GM12878 (cell line): ENCODE data around the gene CACNA2D1. TPM values are rescaled to one million over a fixed set of nuclear protein-coding genes. Genes with fewer than 3 reads are reported as not detected.

Source experiments
- ATF7 ChIP-seq: fragments of 450-650 bp; IDR thresholded peaks from 2 replicates; pipeline ENCODE4 v1.6.1; 2016; ENCODE audit warnings: low read depth, mild to moderate bottlenecking
- BHLHE40 ChIP-seq, 2 experiments: fragments of 450-650 bp in 1 of 2; IDR thresholded peaks; 2 replicates each; pipeline ENCODE4 v1.6.1; 2011 to 2017; ENCODE audit warnings: low read depth in 2 of 2, borderline replicate concordance in 1 of 2, improper control_type of control experiment in 1 of 2, low read length in 1 of 2, mild to moderate bottlenecking in 1 of 2
- CHD4 ChIP-seq: fragments of 200-600 bp; sonication (generic); IDR thresholded peaks from 2 replicates; pipeline ENCODE4 v1.6.1; 2016; ENCODE audit warnings: mild to moderate bottlenecking
- CREB1 ChIP-seq: IDR thresholded peaks from 2 replicates; pipeline ENCODE4 v1.6.1; 2012; ENCODE audit warnings: low read depth, mild to moderate bottlenecking, inconsistent platforms
- EP300 ChIP-seq, 2 experiments: fragments of 150-350 bp in 1 of 2; IDR thresholded peaks; 2 replicates each; pipeline ENCODE4 v1.6.1; 2011 to 2012; ENCODE audit warnings: low read depth in 2 of 2, low read length in 2 of 2, borderline replicate concordance in 1 of 2, improper control_type of control experiment in 1 of 2, inconsistent platforms in 1 of 2; ENCODE audit not compliant: control insufficient read depth in 1 of 2
- HDAC6 ChIP-seq: fragments of 200-600 bp; sonication (generic); IDR thresholded peaks from one replicate; pipeline ENCODE4 v1.8.0; 2017; ENCODE audit warnings: antibody characterized with exemption; ENCODE audit not compliant: unreplicated experiment
- IKZF2 ChIP-seq, 2 experiments: fragments of 450-650 bp; IDR thresholded peaks; 2 replicates each; pipeline ENCODE4 v1.6.1; 2017; ENCODE audit warnings: mild to moderate bottlenecking in 2 of 2, moderate library complexity in 2 of 2
- KLF5 ChIP-seq: fragments of 450-650 bp; IDR thresholded peaks from 2 replicates; pipeline ENCODE4 v1.6.1; 2014; ENCODE audit warnings: mild to moderate bottlenecking; ENCODE audit not compliant: partially characterized antibody
- MAX ChIP-seq: IDR thresholded peaks from 2 replicates; pipeline ENCODE4 v1.6.1; 2012; ENCODE audit warnings: low read depth, low read length, improper control_type of control experiment
- MLLT1 ChIP-seq: fragments of 450-650 bp; IDR thresholded peaks from 2 replicates; pipeline ENCODE4 v1.6.1; 2016; ENCODE audit warnings: mild to moderate bottlenecking
- MYC ChIP-seq: IDR thresholded peaks from 2 replicates; pipeline ENCODE4 v1.6.1; 2011; ENCODE audit warnings: mild to moderate bottlenecking, low read length, moderate library complexity, inconsistent platforms; ENCODE audit not compliant: insufficient read depth, insufficient replicate concordance, insufficient read length, severe bottlenecking
- NR2F1 ChIP-seq: fragments of 450-650 bp; conservative IDR thresholded peaks from 2 replicates; pipeline ENCODE4 v1.6.1; 2017; ENCODE audit warnings: mild to moderate bottlenecking
- PBX3 ChIP-seq: IDR thresholded peaks from 2 replicates; pipeline ENCODE4 v1.6.1; 2011; ENCODE audit warnings: mild to moderate bottlenecking, low read depth, low read length, moderate library complexity; ENCODE audit not compliant: insufficient replicate concordance
- POLR2AphosphoS2 ChIP-seq: IDR thresholded peaks from 2 replicates; pipeline ENCODE4 v1.6.1; 2011; ENCODE audit warnings: low read depth, mild to moderate bottlenecking, low read length, improper control_type of control experiment, moderate library complexity
- RBBP5 ChIP-seq: fragments of 200-600 bp; sonication (generic); conservative IDR thresholded peaks from 2 replicates; pipeline ENCODE4 v1.6.1; 2016
- SIX5 ChIP-seq: IDR thresholded peaks from 2 replicates; pipeline ENCODE4 v1.6.1; 2011; ENCODE audit warnings: mild to moderate bottlenecking, low read depth, low read length, moderate library complexity; ENCODE audit not compliant: severe bottlenecking
- SRF ChIP-seq, 2 experiments: IDR thresholded peaks; 2 replicates each; pipeline ENCODE4 v1.6.1; 2011; ENCODE audit warnings: low read depth in 2 of 2, low read length in 2 of 2, mild to moderate bottlenecking in 1 of 2, moderate library complexity in 1 of 2
- ZBTB11 ChIP-seq: fragments of 450-650 bp; formaldehyde crosslinking; IDR thresholded peaks from 2 replicates; pipeline ENCODE4 v1.5.0; 2022; ENCODE audit warnings: mild to moderate bottlenecking, missing genetic modification characterization
- ZNF384 ChIP-seq: IDR thresholded peaks from 2 replicates; pipeline ENCODE4 v1.6.1; 2012; ENCODE audit warnings: low read depth, mild to moderate bottlenecking, low read length, improper control_type of control experiment, borderline replicate concordance
- ZSCAN29 ChIP-seq: fragments of 450-650 bp; IDR thresholded peaks from 2 replicates; pipeline ENCODE4 v1.6.1; 2017; ENCODE audit warnings: mild to moderate bottlenecking, moderate library complexity
- polyA plus RNA-seq, 11 experiments: library from polyadenylated mRNA; depleted of rRNA in 4 of 11; unstranded in 6 of 11; stranded (reverse) in 5 of 11; fragments of >200 nt; fragmentation: Nextera tagmentation in 4 of 11; fragmentation: Illumina TruSeq in 1 of 11; extraction: Ambion mirVana in 4 of 11; extraction: Trizol in 1 of 11; gene quantifications; 1 replicate in 1 of 11; 2 replicates in 10 of 11; pipeline versions ENCODE4 v1.2.1 to v1.2.3, GENCODE V29; 2011 to 2016; ENCODE audit warnings: inconsistent platforms in 2 of 11, missing spikeins in 2 of 11, low read depth in 1 of 11
- total RNA-seq, 4 experiments: library from RNA; depleted of rRNA in 3 of 4; stranded (reverse); fragments of >200 nt in 3 of 4; fragmentation: Illumina TruSeq in 1 of 4; extraction: Trizol in 1 of 4; gene quantifications; 2 replicates each; pipeline versions ENCODE4 v1.2.1 to v1.2.3, GENCODE V29; 2013 to 2021

Gene CACNA2D1
- total and polyA plus RNA-seq, 10 of the 15 experiments (the other 5 are each of a cell fraction or from before 2014, with no cell fraction given) = 0.14 to 14.8 (median 0.97) TPM

- 0 out of 4 replicates have a peak, but pooled peaks of 1 of the 2 experiments have one; percentile 30 for TF ChIP-seq EP300 (IDR thresholded peaks at IDR 0.05; ENCODE audit: borderline replicate concordance in 1 of 2, control insufficient read depth in 1 of 2, low read depth in 2 of 2, low read length in 2 of 2)
- no peak for TF ChIP-seq CREB1
- no peak; the same call in 1 of the 2 replicates for TF ChIP-seq NR2F1
- TF ChIP-seq ZNF384 = no peak
- no peak for TF ChIP-seq ZBTB11 (CRISPR knock-in tag)
- TF ChIP-seq MYC = no peak
- TF ChIP-seq KLF5 = no peak
- no peak for TF ChIP-seq PBX3
- TF ChIP-seq POLR2AphosphoS2 = no peak
- TF ChIP-seq ATF7 = peak; percentile 72
- no peak for TF ChIP-seq SIX5
- no peak for TF ChIP-seq RBBP5
- no peak for TF ChIP-seq CHD4
- peak in 1 of 2 experiments; percentile 45; a peak in 2 of 4 replicates for TF ChIP-seq IKZF2 (IDR thresholded peaks at IDR 0.05)
- TF ChIP-seq HDAC6 = no peak
- TF ChIP-seq BHLHE40 (IDR thresholded peaks at IDR 0.05; ENCODE audit: borderline replicate concordance in 1 of 2, low read depth in 2 of 2, low read length in 1 of 2) = peak in 1 of 2 experiments; percentile 28; a peak in 1 of 4 replicates
- no peak for TF ChIP-seq SRF (IDR thresholded peaks at IDR 0.05; ENCODE audit: low read depth in 2 of 2, low read length in 2 of 2)
- TF ChIP-seq MLLT1 = 0 out of 2 replicates have a peak, but pooled peaks have one; percentile 17
- no peak for TF ChIP-seq ZSCAN29
- TF ChIP-seq MAX = no peak
Observed at GRCh38 chr7:82080254-82080927, 363.2 kb downstream of the CACNA2D1 start (continued).
